ENCODE measurements around the gene ARL6IP1.

DNA sequence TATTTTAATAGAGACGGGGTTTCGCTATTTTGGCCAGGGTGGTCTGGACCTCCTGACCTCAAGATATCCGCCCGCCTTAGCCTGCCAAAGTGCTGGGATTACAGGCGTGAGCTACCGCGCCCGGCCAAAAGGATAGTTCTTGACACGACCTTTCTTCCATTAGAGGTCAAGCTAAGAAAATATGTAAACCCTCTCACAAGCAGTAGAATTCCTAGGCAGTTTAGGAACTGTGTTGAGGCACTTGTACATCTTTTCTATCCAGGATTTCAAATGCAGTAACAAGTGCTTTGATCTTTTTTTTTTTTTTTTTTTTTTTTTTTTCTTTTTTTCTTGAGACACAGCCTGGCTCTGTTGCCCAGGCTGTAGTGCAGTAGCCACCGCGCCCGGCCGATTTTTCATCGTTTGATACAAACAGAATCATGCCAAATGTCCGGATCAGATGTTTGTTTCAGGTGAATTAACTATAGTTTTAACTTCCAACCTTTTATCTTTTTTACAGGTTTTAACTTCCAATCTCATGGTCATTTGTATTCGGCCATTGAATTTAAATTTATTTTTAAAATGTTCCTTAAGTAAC lies 1.5 kb upstream of the ARL6IP1 start:
- TF ChIP-seq CTCF (IDR thresholded peaks at IDR 0.05): no peak
- TF ChIP-seq EP300 (IDR thresholded peaks at IDR 0.05; ENCODE audit: borderline replicate concordance in 1 of 2, low read depth in 1 of 2, low read length in 1 of 2): no peak
- TF ChIP-seq GATA2 (CRISPR knock-in tag; IDR thresholded peaks at IDR 0.05): no peak
- no peak for TF ChIP-seq POLR2AphosphoS5 (IDR thresholded peaks at IDR 0.05; ENCODE audit: low read depth, low read length)
- no peak for TF ChIP-seq RXRA (IDR thresholded peaks at IDR 0.05; ENCODE audit: borderline replicate concordance, low read depth)
- TF ChIP-seq, protein P1, sequence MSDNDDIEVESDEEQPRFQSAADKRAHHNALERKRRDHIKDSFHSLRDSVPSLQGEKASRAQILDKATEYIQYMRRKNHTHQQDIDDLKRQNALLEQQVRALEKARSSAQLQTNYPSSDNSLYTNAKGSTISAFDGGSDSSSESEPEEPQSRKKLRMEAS (IDR thresholded peaks at IDR 0.05; ENCODE audit: low read depth): no peak
- TF ChIP-seq TAF1 (IDR thresholded peaks at IDR 0.05; ENCODE audit: borderline replicate concordance, low read depth, low read length): no peak
- TF ChIP-seq RAD21 (IDR thresholded peaks at IDR 0.05; ENCODE audit: low read length): no peak
- no peak for TF ChIP-seq FOXM1 (IDR thresholded peaks at IDR 0.05; ENCODE audit: low read depth)
- TF ChIP-seq TCF12 (IDR thresholded peaks at IDR 0.05): no peak
- no peak for TF ChIP-seq SMC3 (IDR thresholded peaks at IDR 0.05; ENCODE audit: low read depth, low read length)
